HFFc6 (cell line): ENCODE results near the gene TBC1D4. TPM values are rescaled to one million over a fixed set of nuclear protein-coding genes. Genes with fewer than 3 reads are reported as not detected.

ENCODE experiments used
- DNase-seq: peaks from one replicate; pipeline ENCODE4 v3.0.0-alpha.2; 2018
- H3K27ac Mint-ChIP-seq: 2 replicates; pipeline ENCODE4 v1.8.0; 2020; ENCODE audit warnings: mild to moderate bottlenecking, mixed read lengths
- H3K27me3 Mint-ChIP-seq: 2 replicates; pipeline ENCODE4 v1.8.0; 2021; ENCODE audit warnings: mild to moderate bottlenecking, moderate library complexity, mixed read lengths; ENCODE audit not compliant: insufficient read depth
- H3K36me3 Mint-ChIP-seq: 2 replicates; pipeline ENCODE4 v1.8.0; 2021; ENCODE audit warnings: low read depth, mixed read lengths
- H3K4me1 Mint-ChIP-seq: 2 replicates; pipeline ENCODE4 v1.8.0; 2020; ENCODE audit warnings: low read depth, mixed read lengths
- H3K4me3 Mint-ChIP-seq: 2 replicates; pipeline ENCODE4 v1.8.0; 2020; ENCODE audit warnings: mild to moderate bottlenecking, moderate library complexity, mixed read lengths
- H3K9me3 Mint-ChIP-seq: 2 replicates; pipeline ENCODE4 v1.8.0; 2020; ENCODE audit warnings: mild to moderate bottlenecking, mixed read lengths
- total RNA-seq, 6 experiments: library from RNA; stranded (reverse); fragmentation: NEBNext Ultra II Directional; extraction: Animal tissue kit (Norgen Biotek cat#: 25700); gene quantifications; 2 replicates in 1 of 6; 3 replicates in 5 of 6; pipeline ENCODE4 v1.2.3, GENCODE V29; 2021
- TF ChIP-seq, protein P1 (sequence below): fragments of 200-600 bp; sonication (generic); IDR thresholded peaks from 2 replicates; pipeline ENCODE4 v1.5.0; 2021; ENCODE audit warnings: antibody characterized with exemption, mild to moderate bottlenecking

TBC1D4 gene
- total RNA-seq, 6 experiments from 2014 or later, result 13.6 to 20.6 (median 16.6) TPM

DNA sequence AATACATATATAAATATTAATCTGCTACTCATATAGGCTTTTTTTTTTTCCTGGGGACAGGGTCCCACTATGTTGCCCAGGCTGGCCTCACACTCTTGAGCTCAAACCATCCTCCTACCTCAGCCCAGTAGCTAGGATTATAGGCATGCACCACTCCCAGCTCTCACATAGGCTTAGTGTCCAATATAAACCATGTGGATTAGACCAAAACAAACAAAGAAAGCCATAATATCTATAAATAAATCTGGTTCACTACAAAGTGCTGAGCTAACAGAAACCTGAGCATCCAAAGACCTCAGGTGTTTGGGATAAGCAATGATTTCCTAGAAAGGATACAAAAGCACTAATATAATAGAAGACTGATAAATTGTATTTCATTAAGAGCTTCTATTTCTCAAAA, 26.0 kb downstream of the TBC1D4 start:
- H3K27me3 Mint-ChIP-seq, result no peaks in the 10 kb centered on the region; the same call in 1 of the 2 replicates
- 0 out of 2 replicates have a peak, but pooled peaks cover 6% of the 10 kb centered on the region for H3K36me3 Mint-ChIP-seq
- H3K4me1 Mint-ChIP-seq, result peaks cover 32% of the 10 kb centered on the region
- no peak overlapping the region for H3K27ac Mint-ChIP-seq
- TF ChIP-seq, protein P1, sequence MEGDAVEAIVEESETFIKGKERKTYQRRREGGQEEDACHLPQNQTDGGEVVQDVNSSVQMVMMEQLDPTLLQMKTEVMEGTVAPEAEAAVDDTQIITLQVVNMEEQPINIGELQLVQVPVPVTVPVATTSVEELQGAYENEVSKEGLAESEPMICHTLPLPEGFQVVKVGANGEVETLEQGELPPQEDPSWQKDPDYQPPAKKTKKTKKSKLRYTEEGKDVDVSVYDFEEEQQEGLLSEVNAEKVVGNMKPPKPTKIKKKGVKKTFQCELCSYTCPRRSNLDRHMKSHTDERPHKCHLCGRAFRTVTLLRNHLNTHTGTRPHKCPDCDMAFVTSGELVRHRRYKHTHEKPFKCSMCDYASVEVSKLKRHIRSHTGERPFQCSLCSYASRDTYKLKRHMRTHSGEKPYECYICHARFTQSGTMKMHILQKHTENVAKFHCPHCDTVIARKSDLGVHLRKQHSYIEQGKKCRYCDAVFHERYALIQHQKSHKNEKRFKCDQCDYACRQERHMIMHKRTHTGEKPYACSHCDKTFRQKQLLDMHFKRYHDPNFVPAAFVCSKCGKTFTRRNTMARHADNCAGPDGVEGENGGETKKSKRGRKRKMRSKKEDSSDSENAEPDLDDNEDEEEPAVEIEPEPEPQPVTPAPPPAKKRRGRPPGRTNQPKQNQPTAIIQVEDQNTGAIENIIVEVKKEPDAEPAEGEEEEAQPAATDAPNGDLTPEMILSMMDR, result no peak
- H3K4me3 Mint-ChIP-seq, result no peak overlapping the region
- no peaks in the 10 kb centered on the region for H3K9me3 Mint-ChIP-seq
- DNase-seq, result no peak

DNA sequence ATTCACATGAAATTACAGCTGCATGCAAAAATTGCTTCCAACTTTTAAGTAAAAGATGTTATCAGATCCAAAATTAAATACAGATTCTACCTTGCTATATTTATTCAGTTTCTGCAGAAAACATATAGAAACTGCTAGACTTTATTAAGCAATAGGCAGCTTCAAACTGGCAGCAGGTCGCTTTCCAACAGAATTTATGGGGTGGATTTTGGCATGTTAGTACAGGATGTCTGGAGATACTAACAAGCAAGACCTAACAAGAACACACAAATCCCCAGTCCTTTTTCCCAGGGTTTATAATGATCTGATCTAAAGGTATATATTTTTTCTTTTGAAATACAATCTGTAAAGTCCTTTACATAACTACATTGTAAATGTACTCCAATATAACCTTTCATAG, 27.5 kb downstream of the TBC1D4 start:
- TF ChIP-seq, protein P1, result no peak
- H3K27me3 Mint-ChIP-seq, result no peaks in the 10 kb centered on the region
- H3K4me1 Mint-ChIP-seq, result peaks cover 22% of the 10 kb centered on the region
- DNase-seq, result no peak
- no peak overlapping the region for H3K27ac Mint-ChIP-seq
- no peaks in the 10 kb centered on the region for H3K9me3 Mint-ChIP-seq
- H3K4me3 Mint-ChIP-seq, result no peak overlapping the region
- 0 out of 2 replicates have a peak, but pooled peaks cover 6% of the 10 kb centered on the region for H3K36me3 Mint-ChIP-seq

DNA sequence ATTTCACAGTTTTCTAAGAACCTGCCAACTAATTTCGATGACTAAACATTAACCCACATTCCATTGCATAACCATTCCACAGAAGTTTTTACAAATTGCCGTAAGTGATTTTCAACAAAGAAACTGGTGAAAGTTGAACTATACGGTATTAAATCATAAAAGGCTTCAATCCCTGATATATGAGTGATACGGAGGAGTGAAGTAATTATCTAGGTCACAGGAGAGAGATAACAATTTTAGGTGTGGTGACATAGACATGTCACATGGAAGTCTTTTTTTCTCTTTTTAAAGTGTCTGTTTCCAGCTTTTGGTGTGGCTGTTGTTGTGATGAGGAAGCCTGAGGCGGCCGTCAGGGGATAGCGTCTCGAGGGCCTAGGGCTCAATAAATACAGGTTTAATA, 29.4 kb downstream of the TBC1D4 start:
- Mint-ChIP-seq H3K9me3 (no peaks in the 10 kb centered on the region), H3K27me3 (no peaks in the 10 kb centered on the region), H3K4me3 (no peak overlapping the region), H3K36me3 (no peaks in the 10 kb centered on the region), H3K27ac (no peak overlapping the region), H3K4me1 (peaks cover 22% of the 10 kb centered on the region)
- TF ChIP-seq, protein P1, result no peak
- DNase-seq, result no peak

DNA sequence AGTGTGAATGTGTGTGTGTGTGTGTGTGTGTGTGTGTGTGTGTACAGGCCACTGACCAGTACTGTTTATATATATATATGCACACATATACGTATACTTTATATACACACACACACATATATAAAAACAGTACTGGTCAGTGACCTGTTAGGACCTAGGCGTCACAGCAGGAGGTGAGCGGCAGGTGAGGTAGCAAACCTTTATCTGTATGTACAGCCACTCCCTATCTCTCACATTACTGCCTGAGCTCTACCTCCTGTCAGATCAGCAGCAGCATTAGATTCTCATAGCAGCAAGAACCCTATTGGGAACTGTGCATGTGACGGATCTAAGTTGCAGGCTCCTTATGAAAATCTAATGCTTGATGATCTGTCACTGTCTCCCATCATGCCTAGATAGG, 34.5 kb downstream of the TBC1D4 start:
- no peak overlapping the region for H3K27ac Mint-ChIP-seq
- H3K9me3 Mint-ChIP-seq, result no peaks in the 10 kb centered on the region
- H3K27me3 Mint-ChIP-seq, result no peaks in the 10 kb centered on the region
- TF ChIP-seq, protein P1, result no peak
- no peaks in the 10 kb centered on the region for H3K36me3 Mint-ChIP-seq
- H3K4me1 Mint-ChIP-seq, result peaks cover 26% of the 10 kb centered on the region
- no peak for DNase-seq
- H3K4me3 Mint-ChIP-seq, result no peak overlapping the region

DNA sequence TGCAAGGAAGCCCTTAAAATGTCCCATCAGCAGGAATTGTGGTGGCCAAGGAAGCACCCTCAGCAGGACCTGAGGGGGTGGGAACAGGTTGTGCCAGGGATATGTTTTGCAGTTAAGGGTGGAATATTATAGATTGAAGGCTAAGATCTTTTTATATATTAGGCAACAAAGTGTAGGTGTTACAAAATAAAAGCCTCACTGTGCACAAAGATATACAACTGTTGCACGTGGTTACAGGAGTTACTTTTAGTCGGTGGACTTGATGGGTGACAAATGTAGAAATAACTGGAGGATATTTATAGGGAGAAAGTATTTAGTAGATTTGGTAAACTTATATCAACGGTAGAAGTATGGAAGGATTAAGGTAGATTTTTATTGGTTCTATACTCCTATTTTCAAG, 35.1 kb downstream of the TBC1D4 start:
- peaks cover 20% of the 10 kb centered on the region for H3K4me1 Mint-ChIP-seq
- H3K27me3 Mint-ChIP-seq, result no peaks in the 10 kb centered on the region
- H3K27ac Mint-ChIP-seq, result no peak overlapping the region
- no peaks in the 10 kb centered on the region for H3K36me3 Mint-ChIP-seq
- TF ChIP-seq, protein P1, result no peak
- H3K9me3 Mint-ChIP-seq, result no peaks in the 10 kb centered on the region
- no peak overlapping the region for H3K4me3 Mint-ChIP-seq
- no peak for DNase-seq
